H1 (cell line): ENCODE measurements around the gene RGS6. TPM values are rescaled to one million over a fixed set of nuclear protein-coding genes. Genes with fewer than 3 reads are reported as not detected.

Experiments used
- CHD2 ChIP-seq: IDR thresholded peaks from 2 replicates; pipeline ENCODE4 v1.6.1; 2012; ENCODE audit warnings: low read length, improper control_type of control experiment
- CHD7 ChIP-seq: fragments of 300-600 bp; sonication (generic); IDR thresholded peaks from 2 replicates; pipeline ENCODE4 v1.7.1; 2012; ENCODE audit warnings: low read length, moderate library complexity, mild to moderate bottlenecking, inconsistent platforms; ENCODE audit not compliant: insufficient replicate concordance
- CREB1 ChIP-seq: IDR thresholded peaks from 2 replicates; pipeline ENCODE4 v1.6.1; 2012; ENCODE audit warnings: inconsistent platforms
- GTF2F1 ChIP-seq: IDR thresholded peaks from 2 replicates; pipeline ENCODE4 v1.6.1; 2012; ENCODE audit warnings: low read depth, low read length, improper control_type of control experiment, borderline replicate concordance
- HDAC2 ChIP-seq, 2 experiments: fragments of 300-600 bp in 1 of 2; sonication (generic) in 1 of 2; IDR thresholded peaks; 2 replicates each; pipeline ENCODE4 v1.6.1; 2011 to 2012; ENCODE audit warnings: low read depth in 2 of 2, low read length in 2 of 2, mild to moderate bottlenecking in 2 of 2, moderate library complexity in 2 of 2, borderline replicate concordance in 1 of 2, inconsistent platforms in 1 of 2
- JUN ChIP-seq: IDR thresholded peaks from 2 replicates; pipeline ENCODE4 v1.6.1; 2011; ENCODE audit warnings: low read depth, mild to moderate bottlenecking, improper control_type of control experiment, low read length
- POLR2AphosphoS5 ChIP-seq: IDR thresholded peaks from 2 replicates; pipeline ENCODE4 v1.6.1; 2011; ENCODE audit warnings: low read depth, low read length
- RAD21 ChIP-seq, 2 experiments: IDR thresholded peaks in 1 of 2; conservative IDR thresholded peaks in 1 of 2; 2 replicates each; pipeline ENCODE4 v1.6.1; 2011; ENCODE audit warnings: low read depth in 2 of 2, low read length in 2 of 2, improper control_type of control experiment in 1 of 2, inconsistent platforms in 1 of 2, mild to moderate bottlenecking in 1 of 2, moderate library complexity in 1 of 2
- RNF2 ChIP-seq: fragments of 200-900, 300-1000 bp; sonication (generic); IDR thresholded peaks from 2 replicates; pipeline ENCODE4 v1.7.1; 2016; ENCODE audit warnings: borderline replicate concordance, low read depth, mild to moderate bottlenecking, antibody characterized with exemption, low read length; ENCODE audit not compliant: poor library complexity, severe bottlenecking; ENCODE audit errors: missing control alignments
- RXRA ChIP-seq: IDR thresholded peaks from 2 replicates; pipeline ENCODE4 v1.6.1; 2011; ENCODE audit warnings: low read depth, mild to moderate bottlenecking, low read length, moderate library complexity; ENCODE audit not compliant: insufficient read depth
- SP2 ChIP-seq: IDR thresholded peaks from 2 replicates; pipeline ENCODE4 v1.6.1; 2012; ENCODE audit warnings: mild to moderate bottlenecking, low read length, inconsistent platforms
- TCF12 ChIP-seq: IDR thresholded peaks from 2 replicates; pipeline ENCODE4 v1.6.1; 2011; ENCODE audit warnings: low read depth, mild to moderate bottlenecking, low read length
- polyA plus RNA-seq, 7 experiments: library from polyadenylated mRNA; depleted of rRNA in 3 of 7; stranded (reverse) in 5 of 7; unstranded in 2 of 7; fragments of >200 nt in 5 of 7; fragments of 200-250 nt in 2 of 7; gene quantifications; 1 replicate in 5 of 7; 2 replicates in 1 of 7; 4 replicates in 1 of 7; pipeline versions ENCODE4 v1.2.1 to v1.2.3, GENCODE V29; 2011 to 2013; ENCODE audit warnings: missing spikeins in 2 of 7, mixed read lengths in 2 of 7
- total RNA-seq: library from RNA; stranded (reverse); fragmentation: NEBNext Ultra II Directional; extraction: Animal tissue kit (Norgen Biotek cat#: 25700); gene quantifications from 2 replicates; pipeline ENCODE4 v1.2.1, GENCODE V29; 2021

The RGS6 gene
- total and polyA plus RNA-seq, 2 of the 8 experiments (the other 6 are each of a cell fraction or from before 2014, with no cell fraction given) = 0.26 to 1.1 TPM

GRCh38 chr14:72452774-72453173, 520.5 kb downstream of the RGS6 start (continued):
- TF ChIP-seq CHD7 (no peak), GTF2F1 (no peak), RAD21 (IDR thresholded peaks at IDR 0.05 in 1 of 2, conservative IDR thresholded peaks at IDR 0.05 in 1 of 2; ENCODE audit: low read depth in 2 of 2, low read length in 2 of 2) (no peak), HDAC2 (IDR thresholded peaks at IDR 0.05; ENCODE audit: borderline replicate concordance in 1 of 2, low read depth in 2 of 2, low read length in 2 of 2) (no peak), SP2 (no peak), POLR2AphosphoS5 (no peak), CREB1 (no peak), RXRA (no peak), RNF2 (no peak), JUN (no peak), TCF12 (no peak), CHD2 (no peak)
